ENCODE results near the gene SPATA31D4. TPM values are rescaled to one million over a fixed set of nuclear protein-coding genes. Genes with fewer than 3 reads are reported as not detected.

Gene SPATA31D4
- total RNA-seq, 1 experiment from 2014 or later = not detected

GRCh38 chr9:81969971-81970370, 41.7 kb downstream of the SPATA31D4 start:
- ChIA-PET CTCF (no interaction called here), POLR2A (no interaction called here)
- Histone ChIP-seq H3K36me3 (ENCODE audit: control insufficient read depth, insufficient read depth, low read length) (no peaks in the 10 kb centered on the region), H3K27me3 (replicated peaks; ENCODE audit: control insufficient read depth, insufficient read depth, low read length) (no peaks in the 10 kb centered on the region), H3K4me1 (no peaks in the 10 kb centered on the region), H3K4me3 (ENCODE audit: low read depth, low read length) (no peak overlapping the region), H3K9me3 (no peaks in the 10 kb centered on the region)
- Mint-ChIP-seq H3K27me3 (ENCODE audit: insufficient read depth, unreplicated experiment) (no peaks in the 10 kb centered on the region), H3K27ac (ENCODE audit: unreplicated experiment) (no peak overlapping the region), H3K4me1 (ENCODE audit: low read depth, unreplicated experiment) (no peaks in the 10 kb centered on the region), H3K36me3 (ENCODE audit: insufficient read depth, unreplicated experiment) (no peaks in the 10 kb centered on the region), H3K9me3 (ENCODE audit: unreplicated experiment) (no peaks in the 10 kb centered on the region), H3K4me3 (ENCODE audit: unreplicated experiment) (no peak overlapping the region)
- intact Hi-C loops (cut with micrococcal nuclease; ENCODE audit: unreplicated experiment) = no loop called here
- TF ChIP-seq CTCF (IDR thresholded peaks at IDR 0.05; ENCODE audit: insufficient read depth in 1 of 2, low read depth in 1 of 2, low read length in 1 of 2, severe bottlenecking in 1 of 2, unreplicated experiment in 1 of 2) = no peak
- no peak for DNase-seq
- BruUV-seq (replicated peaks) = no TSS peak

- Histone ChIP-seq H3K4me3 (ENCODE audit: low read depth, low read length) (no peak overlapping the region), H3K27me3 (replicated peaks; ENCODE audit: control insufficient read depth, insufficient read depth, low read length) (no peaks in the 10 kb centered on the region), H3K36me3 (ENCODE audit: control insufficient read depth, insufficient read depth, low read length) (no peaks in the 10 kb centered on the region), H3K4me1 (no peaks in the 10 kb centered on the region), H3K9me3 (no peaks in the 10 kb centered on the region)
- POLR2A ChIA-PET = no interaction called here
- H3K27ac Mint-ChIP-seq (ENCODE audit: unreplicated experiment) = no peak overlapping the region
- peaks cover 3% of the 10 kb centered on the region for H3K27me3 Mint-ChIP-seq (ENCODE audit: insufficient read depth, unreplicated experiment)
- no peak for DNase-seq
- no peak overlapping the region for H3K4me3 Mint-ChIP-seq (ENCODE audit: unreplicated experiment)
- BruUV-seq (replicated peaks) = no TSS peak
- no peaks in the 10 kb centered on the region for H3K36me3 Mint-ChIP-seq (ENCODE audit: insufficient read depth, unreplicated experiment)
- CTCF ChIA-PET = no interaction called here
- no peaks in the 10 kb centered on the region for H3K4me1 Mint-ChIP-seq (ENCODE audit: low read depth, unreplicated experiment)
- intact Hi-C loops (cut with micrococcal nuclease; ENCODE audit: unreplicated experiment) = no loop called here
- H3K9me3 Mint-ChIP-seq (ENCODE audit: unreplicated experiment) = no peaks in the 10 kb centered on the region
- TF ChIP-seq CTCF (IDR thresholded peaks at IDR 0.05; ENCODE audit: insufficient read depth in 1 of 2, low read depth in 1 of 2, low read length in 1 of 2, severe bottlenecking in 1 of 2, unreplicated experiment in 1 of 2) = no peak
These were observed 43.5 kb downstream of the SPATA31D4 start for GRCh38 chr9:81971727-81972126.

GRCh38 chr9:81974764-81975163, 46.5 kb downstream of the SPATA31D4 start:
- Histone ChIP-seq H3K27me3 (replicated peaks; ENCODE audit: control insufficient read depth, insufficient read depth, low read length) (no peaks in the 10 kb centered on the region), H3K36me3 (ENCODE audit: control insufficient read depth, insufficient read depth, low read length) (no peaks in the 10 kb centered on the region), H3K9me3 (no peaks in the 10 kb centered on the region), H3K4me1 (no peaks in the 10 kb centered on the region), H3K4me3 (ENCODE audit: low read depth, low read length) (no peak overlapping the region)
- no peak for TF ChIP-seq CTCF (IDR thresholded peaks at IDR 0.05; ENCODE audit: insufficient read depth in 1 of 2, low read depth in 1 of 2, low read length in 1 of 2, severe bottlenecking in 1 of 2, unreplicated experiment in 1 of 2)
- Mint-ChIP-seq H3K27ac (ENCODE audit: unreplicated experiment) (no peak overlapping the region), H3K36me3 (ENCODE audit: insufficient read depth, unreplicated experiment) (no peaks in the 10 kb centered on the region), H3K9me3 (ENCODE audit: unreplicated experiment) (no peaks in the 10 kb centered on the region), H3K4me1 (ENCODE audit: low read depth, unreplicated experiment) (no peaks in the 10 kb centered on the region), H3K27me3 (ENCODE audit: insufficient read depth, unreplicated experiment) (peaks cover 3% of the 10 kb centered on the region), H3K4me3 (ENCODE audit: unreplicated experiment) (no peak overlapping the region)
- intact Hi-C loops (cut with micrococcal nuclease; ENCODE audit: unreplicated experiment) = no loop called here
- ChIA-PET CTCF (no interaction called here), POLR2A (no interaction called here)
- no peak for DNase-seq
- BruUV-seq (replicated peaks) = no TSS peak
